GM19025 (cell line): Measurements from ENCODE around the gene RANBP17.
"Not testable (repeated sequence)": the region's sequence is repeated elsewhere in the genome, so short reads cannot be mapped to it uniquely, and the experiment has no call there.

ENCODE experiments used
- ATAC-seq: cut with Tn5 transposase; IDR thresholded peaks from one replicate; pipeline ENCODE4 v1.9.1; 2021; ENCODE audit warnings: mild to moderate bottlenecking, low read depth, moderate library complexity; ENCODE audit not compliant: unreplicated experiment

The RANBP17 gene

DNA sequence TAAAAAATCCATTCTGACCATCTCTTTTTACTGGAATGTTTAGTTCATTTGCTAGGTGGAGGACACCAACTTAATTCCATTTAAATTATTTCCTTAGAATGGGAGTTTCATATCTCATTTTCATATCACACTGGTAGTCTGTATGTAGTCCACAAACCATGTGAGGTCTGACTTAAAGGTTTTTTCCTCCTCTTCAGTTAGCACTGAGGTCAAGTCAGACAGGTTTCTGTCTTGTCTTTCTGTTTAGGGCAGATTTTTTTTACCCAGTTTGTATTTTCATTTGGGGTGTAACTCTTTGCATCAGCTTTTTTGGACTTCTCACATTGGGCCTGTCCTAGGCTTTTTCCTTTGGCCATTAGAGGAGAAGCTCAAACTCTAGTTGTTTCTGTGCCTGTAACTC lies 75.3 kb downstream of the RANBP17 start:
- ATAC-seq = no peak

GRCh38 chr5:170937914-170938313 lies 76.1 kb downstream of the RANBP17 start:
- no peak for ATAC-seq

DNA sequence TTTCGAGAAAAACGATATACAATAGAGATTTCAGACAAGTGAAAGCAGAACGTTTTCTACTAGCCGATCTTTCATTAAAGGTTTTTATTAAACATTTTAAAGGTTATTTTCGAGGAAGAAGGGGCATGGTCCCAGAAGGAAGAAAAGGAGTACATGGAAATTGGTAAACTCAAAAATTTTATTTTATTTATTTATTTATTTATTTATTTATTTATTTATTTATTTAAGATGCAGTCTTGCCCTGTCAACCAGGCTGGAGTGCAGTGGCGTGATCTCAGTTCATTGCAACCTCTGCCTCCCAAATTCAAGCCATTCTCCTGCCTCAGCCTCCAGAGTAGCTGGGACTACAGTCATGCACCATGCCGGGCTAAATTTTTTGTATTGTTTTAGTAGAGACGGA lies 77.4 kb downstream of the RANBP17 start:
- no peak for ATAC-seq

GRCh38 chr5:170941788-170942187 lies 80.0 kb downstream of the RANBP17 start:
- ATAC-seq = no peak

- ATAC-seq = no peak
These were observed 83.5 kb downstream of the RANBP17 start for GRCh38 chr5:170945275-170945674.

- no peak for ATAC-seq
These were observed 98.7 kb downstream of the RANBP17 start for GRCh38 chr5:170960567-170960966.

DNA sequence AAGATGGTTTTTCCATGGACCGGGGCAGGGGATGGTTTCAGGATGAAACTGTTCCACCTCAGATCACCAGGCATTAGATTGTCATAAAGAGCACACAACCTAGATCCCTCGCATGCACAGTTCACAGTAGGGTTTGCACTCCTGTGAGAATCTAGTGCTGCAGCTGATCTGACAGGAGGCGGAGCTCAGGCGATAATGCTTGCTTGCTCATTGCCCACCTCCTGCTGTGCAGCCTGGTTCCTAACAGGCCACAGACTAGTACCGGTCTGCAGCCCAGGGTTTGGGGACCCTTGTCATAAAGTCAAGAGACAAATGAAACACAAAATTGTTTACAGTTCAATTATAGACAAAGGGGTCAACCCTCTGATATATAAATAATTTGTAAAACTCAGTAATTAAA lies 101.7 kb downstream of the RANBP17 start:
- no peak for ATAC-seq

DNA sequence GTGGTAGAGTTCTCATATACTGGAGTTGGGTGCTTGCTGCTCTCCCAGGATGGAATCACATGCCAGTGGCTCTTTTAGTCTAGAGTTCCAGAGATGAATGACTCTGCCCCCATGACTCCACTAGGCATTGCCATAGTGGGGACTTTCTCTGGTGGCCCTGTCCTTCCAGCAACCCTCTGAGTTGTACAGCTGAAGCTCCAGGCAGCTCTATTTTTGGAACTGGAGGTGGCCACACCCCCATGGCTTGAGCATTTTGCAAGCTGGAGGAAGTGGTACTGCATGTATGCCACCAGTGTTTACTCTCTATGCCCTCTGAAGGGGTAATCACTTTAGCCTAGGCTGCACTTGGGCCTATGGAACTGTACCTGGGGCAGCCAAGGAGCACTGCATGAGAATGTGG lies 112.6 kb downstream of the RANBP17 start:
- ATAC-seq = no peak

DNA sequence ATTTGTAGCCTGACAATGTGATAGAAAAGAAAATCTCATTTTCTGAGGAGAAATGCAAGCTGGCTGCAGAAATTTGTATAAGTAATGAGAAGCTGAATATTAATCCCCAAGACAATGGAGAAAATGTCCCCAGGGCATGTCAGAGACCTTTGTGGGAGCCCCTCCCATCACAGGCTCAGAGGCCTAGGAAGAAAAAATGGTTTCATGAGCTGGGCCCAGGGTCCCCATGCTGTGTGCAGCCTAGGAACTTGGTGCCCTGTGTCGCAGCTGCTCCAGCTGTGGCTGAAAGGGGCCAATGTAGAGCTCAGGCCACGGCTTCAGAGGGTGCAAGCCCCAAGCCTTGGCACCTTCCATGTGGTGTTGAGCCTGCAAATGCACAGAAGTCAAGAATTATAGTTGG lies 118.4 kb downstream of the RANBP17 start:
- not testable (repeated sequence) for ATAC-seq

- ATAC-seq = no peak
These were observed 123.7 kb downstream of the RANBP17 start for GRCh38 chr5:170985486-170985885.

- no peak for ATAC-seq
These were observed 124.8 kb downstream of the RANBP17 start for GRCh38 chr5:170986598-170986997.

DNA sequence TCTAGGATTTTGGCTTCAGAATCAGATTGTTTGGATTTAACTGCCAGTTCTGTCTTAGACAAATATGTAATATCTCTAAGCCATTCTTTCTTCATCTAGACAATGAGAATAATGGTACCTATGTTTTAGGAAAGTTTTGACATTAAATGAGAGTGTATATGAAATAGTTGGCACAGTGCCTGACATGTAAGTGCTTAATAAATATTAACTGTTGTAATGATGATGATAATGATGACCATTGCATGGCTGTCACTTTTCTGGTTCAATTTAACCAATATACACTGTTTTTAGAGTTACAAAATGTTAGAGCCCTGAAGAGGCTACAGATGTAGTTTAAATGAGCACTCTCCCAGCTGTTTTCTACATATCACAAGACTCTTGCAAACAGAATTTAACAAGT lies 131.7 kb downstream of the RANBP17 start:
- no peak for ATAC-seq

- no peak for ATAC-seq
These were observed 148.3 kb downstream of the RANBP17 start for GRCh38 chr5:171010086-171010485.

DNA sequence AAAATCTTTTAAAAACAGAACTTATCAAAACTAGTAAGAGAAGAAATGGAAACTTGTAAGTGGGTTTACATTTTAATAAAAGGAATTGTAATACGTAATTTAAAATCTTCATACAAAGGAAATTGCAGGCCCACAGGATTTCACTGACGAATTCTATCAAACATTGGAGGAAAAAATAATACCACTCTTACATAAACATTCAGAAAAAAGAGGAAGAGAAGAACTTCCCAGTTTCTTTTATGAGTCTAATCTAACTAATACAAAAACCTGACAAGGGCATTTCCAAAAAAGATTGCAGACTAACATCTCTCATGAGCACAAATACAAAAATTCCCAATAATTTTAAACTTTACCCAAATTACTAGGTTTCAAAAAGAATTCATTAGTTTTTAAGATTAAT lies 149.0 kb downstream of the RANBP17 start:
- ATAC-seq = no peak

GRCh38 chr5:171023508-171023907 lies 161.7 kb downstream of the RANBP17 start:
- ATAC-seq = no peak

GRCh38 chr5:171024084-171024483 lies 162.3 kb downstream of the RANBP17 start:
- ATAC-seq = no peak

DNA sequence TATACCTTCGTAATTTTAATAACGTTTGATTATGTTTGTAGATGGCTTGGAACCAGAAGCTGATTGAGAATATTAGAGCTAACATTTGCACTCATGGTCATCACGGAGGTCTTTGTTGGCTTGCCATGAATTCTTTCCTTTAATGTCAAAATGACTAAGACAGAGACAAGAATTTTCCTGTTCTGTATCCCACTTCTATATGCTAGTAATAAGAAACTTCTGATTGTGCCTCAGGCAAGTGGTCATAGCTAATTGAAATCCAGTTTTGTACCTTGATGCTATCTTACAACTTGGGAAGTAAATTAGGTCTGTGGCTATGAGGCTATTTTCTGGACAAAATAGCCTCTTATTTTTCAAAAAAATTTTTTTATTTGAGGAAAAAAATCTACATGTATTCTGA lies 167.6 kb downstream of the RANBP17 start:
- ATAC-seq = no peak

DNA sequence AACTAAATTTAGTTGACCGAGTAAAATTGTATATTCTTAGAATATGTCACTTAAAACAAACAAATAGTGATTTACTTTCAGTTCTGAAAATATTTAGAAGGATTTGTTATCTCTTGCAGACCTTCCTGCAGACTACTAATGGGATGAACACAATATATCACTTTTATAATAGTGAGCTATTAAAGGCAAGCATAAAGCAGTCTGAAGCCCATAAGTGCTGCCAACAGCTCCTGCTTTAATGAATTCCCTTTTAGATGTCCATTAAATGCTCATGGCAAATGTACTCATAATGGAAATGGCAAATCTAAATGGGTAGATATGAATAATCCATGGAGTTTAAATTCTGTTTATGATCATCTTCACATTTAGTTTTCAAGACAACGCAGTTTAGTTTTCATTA lies 170.2 kb downstream of the RANBP17 start:
- no peak for ATAC-seq

- no peak for ATAC-seq
These were observed 170.7 kb downstream of the RANBP17 start for GRCh38 chr5:171032435-171032973.

GRCh38 chr5:171041893-171042292 lies 180.1 kb downstream of the RANBP17 start:
- ATAC-seq = not testable (repeated sequence)

- ATAC-seq = no peak
These were observed 189.1 kb downstream of the RANBP17 start for GRCh38 chr5:171050916-171051315.

DNA sequence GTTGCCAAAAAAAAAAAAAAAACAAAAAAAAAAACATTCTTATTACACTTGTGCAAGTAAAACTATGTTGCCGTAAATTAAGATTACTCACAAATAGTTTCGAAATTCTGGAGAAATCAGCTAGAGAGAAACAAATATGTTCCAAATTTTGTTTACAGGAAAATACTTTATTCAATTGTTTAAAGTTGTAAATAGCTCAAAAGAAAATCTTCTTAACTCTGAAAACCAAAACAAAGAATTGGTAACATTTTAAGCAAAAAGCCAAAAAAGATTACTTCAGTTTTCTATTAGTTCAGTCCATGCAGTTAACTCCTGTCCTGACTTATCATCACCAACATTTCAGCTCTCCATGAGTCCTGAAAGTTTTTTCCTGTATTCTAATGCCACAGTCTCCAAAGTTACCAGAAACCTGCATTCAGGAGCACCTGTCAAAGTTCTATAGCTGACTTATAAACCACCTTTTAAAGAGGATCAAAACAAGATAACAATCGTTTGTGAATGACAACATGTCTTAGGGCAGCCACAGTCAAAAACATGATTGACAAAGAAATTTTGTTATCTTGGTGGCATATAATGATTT lies 194.1 kb downstream of the RANBP17 start:
- ATAC-seq = no peak
